DND-41 (cell line): ENCODE results near the gene SYNPO.

Experiments
- EZH2 ChIP-seq: IDR thresholded peaks from 3 replicates; pipeline ENCODE4 v1.6.1; 2012; ENCODE audit warnings: borderline replicate concordance, low read depth, mild to moderate bottlenecking, moderate library complexity, low read length, inconsistent platforms; ENCODE audit not compliant: severe bottlenecking
- TF ChIP-seq, protein P1 (sequence below): IDR thresholded peaks from 2 replicates; pipeline ENCODE4 v1.5.1; 2012; ENCODE audit warnings: borderline replicate concordance, low read length, moderate library complexity, mild to moderate bottlenecking; ENCODE audit not compliant: poor library complexity, severe bottlenecking; ENCODE audit errors: extremely low read depth

DNA sequence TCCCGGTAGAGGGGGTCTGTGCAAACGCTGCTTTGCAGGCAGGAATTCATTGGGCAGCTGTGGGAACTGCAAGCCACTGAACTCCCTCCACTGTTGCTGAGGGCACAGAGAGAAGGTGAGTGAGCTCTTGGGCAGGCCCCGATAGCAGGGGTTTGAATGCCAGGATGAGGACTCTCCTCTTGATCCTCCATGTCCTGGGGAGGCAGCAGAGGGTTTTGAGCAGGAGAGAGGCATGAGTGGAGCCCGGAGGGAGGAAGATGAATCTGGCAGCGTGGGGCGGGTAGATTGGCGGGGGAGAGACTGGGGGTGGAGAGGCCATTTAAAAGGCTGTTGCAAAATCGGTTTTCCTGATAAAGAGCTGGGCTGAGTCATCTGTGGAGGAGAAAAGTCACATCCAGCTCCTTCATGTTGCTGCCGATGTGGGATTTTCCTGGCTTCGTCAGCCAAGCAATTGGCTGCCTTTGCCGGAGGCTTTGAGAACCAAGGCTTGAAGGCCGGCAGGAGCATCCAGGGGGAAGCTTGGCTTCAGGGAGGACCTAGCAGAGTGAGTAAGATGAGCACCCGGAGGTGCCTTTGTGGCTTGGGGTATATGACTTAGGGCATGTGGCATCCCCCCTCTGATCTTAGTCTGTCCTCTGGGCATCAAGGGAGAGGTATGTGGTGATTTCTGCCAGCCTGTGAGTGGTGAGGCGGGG lies at the start of gene SYNPO:
- TF ChIP-seq, protein P1, sequence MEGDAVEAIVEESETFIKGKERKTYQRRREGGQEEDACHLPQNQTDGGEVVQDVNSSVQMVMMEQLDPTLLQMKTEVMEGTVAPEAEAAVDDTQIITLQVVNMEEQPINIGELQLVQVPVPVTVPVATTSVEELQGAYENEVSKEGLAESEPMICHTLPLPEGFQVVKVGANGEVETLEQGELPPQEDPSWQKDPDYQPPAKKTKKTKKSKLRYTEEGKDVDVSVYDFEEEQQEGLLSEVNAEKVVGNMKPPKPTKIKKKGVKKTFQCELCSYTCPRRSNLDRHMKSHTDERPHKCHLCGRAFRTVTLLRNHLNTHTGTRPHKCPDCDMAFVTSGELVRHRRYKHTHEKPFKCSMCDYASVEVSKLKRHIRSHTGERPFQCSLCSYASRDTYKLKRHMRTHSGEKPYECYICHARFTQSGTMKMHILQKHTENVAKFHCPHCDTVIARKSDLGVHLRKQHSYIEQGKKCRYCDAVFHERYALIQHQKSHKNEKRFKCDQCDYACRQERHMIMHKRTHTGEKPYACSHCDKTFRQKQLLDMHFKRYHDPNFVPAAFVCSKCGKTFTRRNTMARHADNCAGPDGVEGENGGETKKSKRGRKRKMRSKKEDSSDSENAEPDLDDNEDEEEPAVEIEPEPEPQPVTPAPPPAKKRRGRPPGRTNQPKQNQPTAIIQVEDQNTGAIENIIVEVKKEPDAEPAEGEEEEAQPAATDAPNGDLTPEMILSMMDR, result no peak
- no peak for TF ChIP-seq EZH2
